Muscle layer of duodenum (tissue), 2 donors: ENCODE data around the gene PRSS53.
A peak's percentile ranks its signal among the peaks of the same experiment; 100 is the strongest.

ENCODE experiments used
- H3K27ac ChIP-seq: one replicate; pipeline ENCODE4 v1.7.0; 2013; ENCODE audit warnings: mild to moderate bottlenecking, low read length
- H3K27me3 ChIP-seq: one replicate; pipeline ENCODE4 v1.7.0; 2013; ENCODE audit warnings: low read depth, mild to moderate bottlenecking, control low read depth, low read length
- H3K36me3 ChIP-seq, 2 donors: one replicate each; pipeline ENCODE4 v1.7.0; 2013; ENCODE audit warnings: low read length in 2 of 2, control low read depth in 1 of 2, mild to moderate bottlenecking in 1 of 2; ENCODE audit not compliant: insufficient read depth in 2 of 2, control insufficient read depth in 1 of 2
- H3K4me1 ChIP-seq, 2 donors: one replicate each; pipeline ENCODE4 v1.7.0; 2013; ENCODE audit warnings: low read length in 2 of 2, mild to moderate bottlenecking in 2 of 2, control low read depth in 1 of 2, moderate library complexity in 1 of 2; ENCODE audit not compliant: insufficient read depth in 2 of 2, control insufficient read depth in 1 of 2
- H3K4me3 ChIP-seq, 2 donors: one replicate each; pipeline ENCODE4 v1.7.0; 2013; ENCODE audit warnings: low read length in 2 of 2, low read depth in 1 of 2, mild to moderate bottlenecking in 1 of 2
- H3K9me3 ChIP-seq, 2 donors: one replicate each; pipeline ENCODE4 v1.7.0; 2013; ENCODE audit warnings: low read length in 2 of 2, control low read depth in 1 of 2, mild to moderate bottlenecking in 1 of 2; ENCODE audit not compliant: control insufficient read depth in 1 of 2
- donor health status: healthy.

The PRSS53 gene

DNA sequence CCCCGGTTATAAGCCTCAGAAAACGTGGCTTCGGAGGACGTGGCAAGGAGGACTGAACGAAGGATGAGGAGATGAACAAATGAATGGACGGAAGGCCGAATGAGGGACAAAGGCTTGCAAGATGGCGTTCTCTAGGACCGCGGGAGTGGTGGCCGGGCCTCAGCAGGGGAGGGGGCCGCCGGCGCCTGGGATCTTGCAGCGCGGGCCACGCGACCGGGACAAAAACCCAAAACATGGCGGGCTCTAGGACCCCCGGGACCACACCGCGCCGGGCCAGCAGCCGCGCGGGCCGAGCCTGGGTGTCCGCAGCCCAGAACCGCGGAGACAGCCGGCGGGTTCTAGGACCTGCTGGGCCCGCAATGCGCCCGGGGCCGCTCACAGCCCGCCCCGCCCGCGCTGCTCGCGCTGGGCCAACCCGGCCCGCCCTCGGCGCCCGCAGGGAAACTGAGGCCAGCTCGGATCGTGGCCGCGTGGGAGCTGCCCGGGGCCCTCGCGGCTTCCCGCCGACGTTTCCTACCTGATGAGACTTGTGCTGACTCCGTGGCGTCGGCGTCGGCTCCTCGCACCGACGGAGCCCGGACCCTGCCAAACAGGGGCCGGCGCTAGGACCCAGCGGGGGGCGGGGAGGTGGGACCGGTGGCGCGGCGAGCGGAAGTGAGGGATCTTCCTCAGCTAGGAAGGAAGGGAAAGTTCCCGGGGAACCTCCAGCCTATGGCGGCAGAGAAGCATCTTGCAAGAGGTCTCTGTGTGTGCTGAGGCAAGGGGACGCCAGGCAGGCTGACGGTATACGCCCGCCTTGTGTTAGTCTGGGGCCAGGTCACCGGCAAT is 15.4 kb downstream of the PRSS53 start:
- H3K4me3 ChIP-seq, result peak overlapping the region; percentile 99
- peaks cover 12 to 30% of the 10 kb centered on the region in 2 donors for H3K36me3 ChIP-seq
- peak overlapping the region; percentile 91 for H3K27ac ChIP-seq
- H3K4me1 ChIP-seq, result peaks cover 15 to 36% of the 10 kb centered on the region in 2 donors
- no peaks in the 10 kb centered on the region for H3K27me3 ChIP-seq
- H3K9me3 ChIP-seq, result no peaks in the 10 kb centered on the region

- Histone ChIP-seq H3K27ac (peak overlapping the region; percentile 91), H3K27me3 (no peaks in the 10 kb centered on the region), H3K9me3 (no peaks in the 10 kb centered on the region), H3K36me3 (peaks cover 10 to 22% of the 10 kb centered on the region in 2 donors), H3K4me3 (peak overlapping the region; percentile 99), H3K4me1 (peaks cover 15 to 36% of the 10 kb centered on the region in 2 donors)
Measured at GRCh38 chr16:31072540-31073141, 16.1 kb downstream of the PRSS53 start.

GRCh38 chr16:31071861-31072260 is 16.9 kb downstream of the PRSS53 start:
- Histone ChIP-seq H3K4me3 (peak overlapping the region; percentile 99), H3K9me3 (no peaks in the 10 kb centered on the region), H3K36me3 (peaks cover 2 to 15% of the 10 kb centered on the region in 2 donors), H3K4me1 (peaks cover 15 to 36% of the 10 kb centered on the region in 2 donors), H3K27me3 (no peaks in the 10 kb centered on the region), H3K27ac (peak overlapping the region; percentile 91)

- H3K4me3 ChIP-seq, result no peak overlapping the region
- H3K27ac ChIP-seq, result no peak overlapping the region
- peaks cover 0 to 8% of the 10 kb centered on the region in 2 donors for H3K36me3 ChIP-seq
- peaks cover 7 to 17% of the 10 kb centered on the region in 2 donors for H3K4me1 ChIP-seq
- H3K9me3 ChIP-seq, result no peaks in the 10 kb centered on the region
- H3K27me3 ChIP-seq, result no peaks in the 10 kb centered on the region
Measured at GRCh38 chr16:31067342-31067741, 21.4 kb downstream of the PRSS53 start.

- H3K4me3 ChIP-seq, result no peak overlapping the region
- H3K27ac ChIP-seq, result peak overlapping the region; percentile 56
- H3K4me1 ChIP-seq, result peaks cover 0 to 7% of the 10 kb centered on the region in 2 donors
- H3K9me3 ChIP-seq, result no peaks in the 10 kb centered on the region
- H3K36me3 ChIP-seq, result peaks cover 0 to 30% of the 10 kb centered on the region in 2 donors
- no peaks in the 10 kb centered on the region for H3K27me3 ChIP-seq
Measured at GRCh38 chr16:31064882-31065461, 23.8 kb downstream of the PRSS53 start.

DNA sequence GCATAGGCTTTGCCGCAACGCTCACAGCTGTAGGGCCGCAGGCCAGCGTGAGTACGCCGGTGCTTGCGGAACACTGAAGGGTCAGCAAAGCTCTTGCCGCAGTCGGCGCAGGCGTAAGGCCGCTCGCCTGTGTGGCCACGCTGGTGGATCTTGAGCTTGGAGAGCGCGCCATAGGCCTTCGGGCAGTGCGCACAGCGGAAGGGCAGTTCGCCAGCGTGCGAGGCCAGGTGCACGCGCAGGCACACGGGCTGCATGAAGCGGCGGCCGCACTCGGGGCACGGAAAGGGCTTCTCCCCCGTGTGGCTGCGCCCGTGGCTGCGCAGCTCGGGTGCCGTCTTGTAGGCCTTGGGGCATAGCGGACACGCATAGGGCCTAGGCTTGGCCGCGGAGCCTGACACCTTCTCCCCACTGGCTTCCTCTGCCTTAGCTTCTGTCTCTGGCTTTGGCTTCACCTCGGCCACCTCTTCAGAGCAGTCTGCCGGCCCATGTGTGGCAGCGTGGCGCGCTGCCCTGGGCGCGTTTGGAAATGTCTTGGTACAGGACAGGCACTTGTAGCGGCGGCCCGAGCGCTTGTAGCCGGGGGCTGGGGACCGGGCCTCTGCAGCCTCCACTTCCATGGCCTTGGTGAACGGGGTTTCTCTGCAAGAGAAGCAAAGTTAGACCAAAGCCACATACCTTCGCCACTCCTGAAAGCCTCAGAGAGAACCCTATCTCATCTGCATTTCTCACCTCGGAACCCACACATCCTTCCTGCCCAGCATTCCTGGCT is 24.7 kb downstream of the PRSS53 start:
- H3K4me3 ChIP-seq, result no peak overlapping the region
- peaks cover 0 to 30% of the 10 kb centered on the region in 2 donors for H3K36me3 ChIP-seq
- peaks cover 0 to 7% of the 10 kb centered on the region in 2 donors for H3K4me1 ChIP-seq
- H3K9me3 ChIP-seq, result no peaks in the 10 kb centered on the region
- peak overlapping the region; percentile 56 for H3K27ac ChIP-seq
- H3K27me3 ChIP-seq, result no peaks in the 10 kb centered on the region

- Histone ChIP-seq H3K27ac (no peak overlapping the region), H3K27me3 (no peaks in the 10 kb centered on the region), H3K36me3 (peaks cover 0 to 30% of the 10 kb centered on the region in 2 donors), H3K4me1 (peaks cover 0 to 7% of the 10 kb centered on the region in 2 donors), H3K9me3 (no peaks in the 10 kb centered on the region), H3K4me3 (no peak overlapping the region)
Measured at GRCh38 chr16:31063495-31063842, 25.3 kb downstream of the PRSS53 start.

DNA sequence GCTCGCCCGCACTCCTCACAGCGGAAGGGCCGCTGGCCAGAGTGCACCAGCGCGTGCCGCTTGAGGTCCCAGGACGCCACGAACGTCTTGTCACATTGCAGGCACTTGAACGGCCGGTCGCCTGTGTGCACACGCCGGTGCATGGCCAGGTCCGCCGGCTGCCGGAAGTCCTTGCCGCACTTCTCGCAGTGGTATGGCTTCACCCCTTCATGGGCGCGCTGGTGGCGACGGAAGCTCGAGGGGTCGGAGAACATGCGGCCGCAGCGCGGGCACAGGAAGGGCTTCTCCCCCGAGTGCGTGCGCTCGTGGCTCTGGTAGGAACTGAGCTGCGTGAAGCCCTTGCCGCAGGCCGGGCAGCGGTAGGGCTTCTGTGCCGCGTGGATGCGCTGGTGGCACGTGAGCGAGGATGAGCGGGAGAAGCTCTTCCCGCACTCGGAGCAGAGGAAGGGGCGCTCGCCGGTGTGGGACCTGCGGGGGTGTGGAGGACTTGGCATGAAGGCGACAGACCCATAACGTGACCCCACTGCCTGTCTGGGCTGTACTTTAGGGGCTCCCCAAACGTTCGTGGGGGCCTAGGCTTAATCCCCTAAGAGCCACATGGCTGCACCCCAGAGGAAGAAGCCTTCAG is 26.8 kb downstream of the PRSS53 start:
- H3K36me3 ChIP-seq, result peaks cover 0 to 30% of the 10 kb centered on the region in 2 donors

DNA sequence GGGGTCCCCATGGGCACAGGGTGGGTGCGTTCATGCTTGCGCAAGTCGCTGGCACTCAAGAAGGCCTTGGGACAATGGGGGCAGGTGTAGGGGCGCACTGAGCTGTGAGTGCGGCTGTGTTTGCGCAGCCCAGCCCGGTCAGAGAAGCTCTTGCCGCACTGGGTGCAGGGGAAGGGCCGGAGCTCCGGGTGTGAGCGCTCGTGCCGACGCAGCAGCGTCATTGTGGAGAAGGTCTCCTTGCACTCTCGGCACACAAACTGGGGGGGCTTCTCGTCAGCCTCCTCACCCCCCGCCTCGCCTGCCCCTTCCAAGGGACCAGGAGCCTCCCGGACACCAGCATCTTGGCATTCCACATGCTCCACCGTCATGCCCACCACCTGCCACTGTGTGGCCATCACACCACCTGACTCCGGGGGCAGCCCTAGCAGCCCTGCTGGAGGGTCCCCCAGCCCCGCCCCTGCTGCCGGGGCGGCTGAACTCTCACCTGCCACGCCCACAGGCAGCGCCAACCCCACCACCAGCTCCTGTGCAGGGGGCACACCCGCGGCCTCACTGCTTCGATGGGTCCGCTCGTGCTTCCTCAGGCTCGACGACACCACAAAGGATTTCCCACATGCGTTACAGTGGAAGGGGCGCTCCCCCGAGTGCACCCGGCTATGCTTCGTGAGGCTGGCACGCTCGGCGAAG is 27.5 kb downstream of the PRSS53 start:
- H3K4me3 ChIP-seq, result no peak overlapping the region
- H3K27ac ChIP-seq, result no peak overlapping the region
- peaks cover 0 to 30% of the 10 kb centered on the region in 2 donors for H3K36me3 ChIP-seq
- no peaks in the 10 kb centered on the region for H3K27me3 ChIP-seq
- H3K9me3 ChIP-seq, result no peaks in the 10 kb centered on the region
- H3K4me1 ChIP-seq, result peaks cover 0 to 7% of the 10 kb centered on the region in 2 donors

More for the DNA sequence above, 26.8 kb downstream of the PRSS53 start:
- Histone ChIP-seq H3K9me3 (no peaks in the 10 kb centered on the region), H3K4me3 (no peak overlapping the region), H3K27ac (no peak overlapping the region), H3K4me1 (peaks cover 0 to 7% of the 10 kb centered on the region in 2 donors), H3K27me3 (no peaks in the 10 kb centered on the region)

GRCh38 chr16:31055613-31056012 is 33.1 kb downstream of the PRSS53 start:
- no peak overlapping the region for H3K27ac ChIP-seq
- H3K36me3 ChIP-seq, result peaks cover 0 to 5% of the 10 kb centered on the region in 2 donors
- H3K9me3 ChIP-seq, result no peaks in the 10 kb centered on the region
- no peak overlapping the region for H3K4me3 ChIP-seq
- H3K4me1 ChIP-seq, result no peaks in the 10 kb centered on the region
- no peaks in the 10 kb centered on the region for H3K27me3 ChIP-seq
